K562 (cell line): ENCODE data around the gene GOLT1A. TPM values are rescaled to one million over a fixed set of nuclear protein-coding genes. Genes with fewer than 3 reads are reported as not detected.

Experiments
- polyA plus RNA-seq, 8 experiments: library from polyadenylated mRNA; depleted of rRNA in 4 of 8; stranded (reverse) in 5 of 8; unstranded in 3 of 8; fragments of >200 nt; fragmentation: Nextera tagmentation in 2 of 8; fragmentation: Illumina TruSeq in 1 of 8; extraction: Ambion mirVana in 2 of 8; extraction: Trizol in 1 of 8; gene quantifications; 2 replicates each; pipeline versions ENCODE4 v1.2.1 to v1.2.3, GENCODE V29; 2011 to 2014; ENCODE audit warnings: inconsistent platforms in 1 of 8, missing spikeins in 1 of 8
- total RNA-seq, 7 experiments: library from RNA; depleted of rRNA in 6 of 7; stranded (reverse); fragments of >200 nt in 6 of 7; fragmentation: Illumina TruSeq in 2 of 7; extraction: Trizol in 2 of 7; gene quantifications; 2 replicates each; pipeline versions ENCODE4 v1.2.1 to v1.2.3, GENCODE V29; 2011 to 2021; ENCODE audit warnings: low replicate concordance in 1 of 7
- TF ChIP-seq, protein P1 (sequence below), 2 experiments: fragments of 450-650 bp; formaldehyde crosslinking in 1 of 2; IDR thresholded peaks; 2 replicates each; pipeline versions ENCODE4 v1.4.0 to v1.6.1; 2014 to 2020; ENCODE audit warnings: mild to moderate bottlenecking in 2 of 2, borderline replicate concordance in 1 of 2, low read depth in 1 of 2

GOLT1A gene
- total and polyA plus RNA-seq, 9 of the 15 experiments (the other 6 are each of a cell fraction or from before 2014, with no cell fraction given): not detected

DNA sequence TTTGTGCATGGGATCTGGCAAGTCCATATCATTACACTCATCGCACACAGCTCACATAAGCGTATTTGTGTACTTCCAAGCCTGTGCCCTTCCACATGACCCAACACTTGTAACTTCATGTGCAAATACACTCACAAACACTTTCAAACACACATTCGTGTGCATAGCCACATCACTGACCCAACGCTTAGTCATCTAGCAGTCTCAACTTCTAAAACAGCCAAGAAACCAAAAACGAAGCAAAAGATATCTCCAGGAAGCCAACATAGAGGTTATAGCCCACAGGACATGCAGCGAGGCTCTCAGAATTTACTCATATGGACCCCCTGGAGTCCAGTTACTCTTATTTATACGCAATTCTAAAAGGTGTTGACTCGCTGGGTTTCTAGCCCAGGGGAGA, 10.9 kb upstream of the GOLT1A start (continued):
- TF ChIP-seq, protein P1, sequence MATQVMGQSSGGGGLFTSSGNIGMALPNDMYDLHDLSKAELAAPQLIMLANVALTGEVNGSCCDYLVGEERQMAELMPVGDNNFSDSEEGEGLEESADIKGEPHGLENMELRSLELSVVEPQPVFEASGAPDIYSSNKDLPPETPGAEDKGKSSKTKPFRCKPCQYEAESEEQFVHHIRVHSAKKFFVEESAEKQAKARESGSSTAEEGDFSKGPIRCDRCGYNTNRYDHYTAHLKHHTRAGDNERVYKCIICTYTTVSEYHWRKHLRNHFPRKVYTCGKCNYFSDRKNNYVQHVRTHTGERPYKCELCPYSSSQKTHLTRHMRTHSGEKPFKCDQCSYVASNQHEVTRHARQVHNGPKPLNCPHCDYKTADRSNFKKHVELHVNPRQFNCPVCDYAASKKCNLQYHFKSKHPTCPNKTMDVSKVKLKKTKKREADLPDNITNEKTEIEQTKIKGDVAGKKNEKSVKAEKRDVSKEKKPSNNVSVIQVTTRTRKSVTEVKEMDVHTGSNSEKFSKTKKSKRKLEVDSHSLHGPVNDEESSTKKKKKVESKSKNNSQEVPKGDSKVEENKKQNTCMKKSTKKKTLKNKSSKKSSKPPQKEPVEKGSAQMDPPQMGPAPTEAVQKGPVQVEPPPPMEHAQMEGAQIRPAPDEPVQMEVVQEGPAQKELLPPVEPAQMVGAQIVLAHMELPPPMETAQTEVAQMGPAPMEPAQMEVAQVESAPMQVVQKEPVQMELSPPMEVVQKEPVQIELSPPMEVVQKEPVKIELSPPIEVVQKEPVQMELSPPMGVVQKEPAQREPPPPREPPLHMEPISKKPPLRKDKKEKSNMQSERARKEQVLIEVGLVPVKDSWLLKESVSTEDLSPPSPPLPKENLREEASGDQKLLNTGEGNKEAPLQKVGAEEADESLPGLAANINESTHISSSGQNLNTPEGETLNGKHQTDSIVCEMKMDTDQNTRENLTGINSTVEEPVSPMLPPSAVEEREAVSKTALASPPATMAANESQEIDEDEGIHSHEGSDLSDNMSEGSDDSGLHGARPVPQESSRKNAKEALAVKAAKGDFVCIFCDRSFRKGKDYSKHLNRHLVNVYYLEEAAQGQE (IDR thresholded peaks at IDR 0.05; ENCODE audit: borderline replicate concordance): no peak
- TF ChIP-seq, protein P1 (CRISPR knock-in tag; IDR thresholded peaks at IDR 0.05; ENCODE audit: low read depth): no peak
